Measurements from ENCODE around the gene PTTG2. TPM values are rescaled to one million over a fixed set of nuclear protein-coding genes. Genes with fewer than 3 reads are reported as not detected.

PTTG2 gene
- total RNA-seq, 2 donors from 2014 or later: 2.6 TPM; not detected in 1

- H3K4me3 ChIP-seq: no peak overlapping the region
- TF ChIP-seq POLR2A (IDR thresholded peaks at IDR 0.05): no peak
- no peak for TF ChIP-seq POLR2AphosphoS5 (IDR thresholded peaks at IDR 0.05)
- no peak for TF ChIP-seq CTCF (IDR thresholded peaks at IDR 0.05)
- H3K27me3 ChIP-seq (replicated peaks; ENCODE audit: insufficient read depth): no peaks in the 10 kb centered on the region
- peaks cover 8% of the 10 kb centered on the region for H3K4me1 ChIP-seq (replicated peaks)
- no peaks in the 10 kb centered on the region for H3K9me3 ChIP-seq
- WGBS: 95% methylated on average over 3 of the region's 3 CpGs
- intact Hi-C loops (cut with DNase I): no loop called here
- no peak overlapping the region for H3K27ac ChIP-seq
- H3K36me3 ChIP-seq: no peaks in the 10 kb centered on the region
- DNase-seq (ENCODE audit: low spot score): no peak
Measured at GRCh38 chr4:37999965-38000364, 39.8 kb downstream of the PTTG2 start.

GRCh38 chr4:38001927-38002326, 41.7 kb downstream of the PTTG2 start:
- no peaks in the 10 kb centered on the region for H3K36me3 ChIP-seq
- 87% methylated on average over 3 of the region's 3 CpGs for WGBS
- intact Hi-C loops (cut with DNase I): no loop called here
- H3K4me3 ChIP-seq: no peak overlapping the region
- H3K4me1 ChIP-seq (replicated peaks): peaks cover 8% of the 10 kb centered on the region
- H3K27me3 ChIP-seq (replicated peaks; ENCODE audit: insufficient read depth): no peaks in the 10 kb centered on the region
- H3K9me3 ChIP-seq: no peaks in the 10 kb centered on the region
- no peak overlapping the region for H3K27ac ChIP-seq
- no peak for DNase-seq (ENCODE audit: low spot score)
- TF ChIP-seq CTCF (IDR thresholded peaks at IDR 0.05): no peak
- TF ChIP-seq POLR2AphosphoS5 (IDR thresholded peaks at IDR 0.05): no peak

GRCh38 chr4:38002451-38003071, 42.4 kb downstream of the PTTG2 start:
- intact Hi-C loops (cut with DNase I): no loop called here
- H3K27me3 ChIP-seq (replicated peaks; ENCODE audit: insufficient read depth): no peaks in the 10 kb centered on the region
- no peak for DNase-seq (ENCODE audit: low spot score)
- H3K36me3 ChIP-seq: no peaks in the 10 kb centered on the region
- WGBS: 83% methylated on average over 3 of the region's 3 CpGs
- H3K27ac ChIP-seq: no peak overlapping the region
- H3K4me1 ChIP-seq (replicated peaks): peaks cover 8% of the 10 kb centered on the region
- no peak for TF ChIP-seq POLR2AphosphoS5 (IDR thresholded peaks at IDR 0.05)
- TF ChIP-seq POLR2A (IDR thresholded peaks at IDR 0.05): no peak
- TF ChIP-seq CTCF (IDR thresholded peaks at IDR 0.05): no peak
- no peaks in the 10 kb centered on the region for H3K9me3 ChIP-seq
- H3K4me3 ChIP-seq: no peak overlapping the region

- intact Hi-C loops (cut with DNase I): no loop called here
- H3K4me3 ChIP-seq: no peak overlapping the region
- DNase-seq (ENCODE audit: low spot score): no peak
- TF ChIP-seq POLR2A (IDR thresholded peaks at IDR 0.05) (no peak), CTCF (IDR thresholded peaks at IDR 0.05) (no peak), POLR2AphosphoS5 (IDR thresholded peaks at IDR 0.05) (no peak)
- peaks cover 8% of the 10 kb centered on the region for H3K4me1 ChIP-seq (replicated peaks)
- H3K36me3 ChIP-seq: no peaks in the 10 kb centered on the region
- H3K27ac ChIP-seq: no peak overlapping the region
- H3K27me3 ChIP-seq (replicated peaks; ENCODE audit: insufficient read depth): no peaks in the 10 kb centered on the region
- WGBS: 75% methylated on average over 3 of the region's 3 CpGs
- no peaks in the 10 kb centered on the region for H3K9me3 ChIP-seq
Measured at GRCh38 chr4:38003102-38003501, 42.9 kb downstream of the PTTG2 start.

DNA sequence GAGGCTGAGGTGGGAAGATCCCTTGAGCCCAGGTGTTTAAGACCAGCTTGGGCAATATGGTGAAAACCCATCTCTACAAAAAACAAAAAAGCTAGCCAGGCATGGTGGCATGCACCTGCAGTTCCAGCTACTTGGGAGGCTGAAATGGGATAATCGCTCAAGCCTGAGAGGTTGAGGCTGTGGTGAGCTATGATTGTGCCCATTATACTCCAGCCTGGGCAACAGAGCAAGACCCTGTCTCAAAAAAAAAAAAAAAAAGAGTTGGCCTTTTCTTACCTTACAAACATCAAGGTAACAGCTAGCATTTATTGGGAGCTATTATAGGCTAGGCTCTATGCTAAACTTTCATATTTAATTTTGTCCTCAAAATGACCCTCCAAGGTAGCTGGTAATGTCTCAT, 43.4 kb downstream of the PTTG2 start:
- intact Hi-C loops (cut with DNase I): no loop called here
- WGBS: 100% methylated on average over 1 of the region's 1 CpG
- H3K27ac ChIP-seq: peak overlapping the region in 1 of 2 donors; percentile 73
- H3K9me3 ChIP-seq: no peaks in the 10 kb centered on the region
- H3K4me1 ChIP-seq (replicated peaks): peaks cover 8% of the 10 kb centered on the region
- no peaks in the 10 kb centered on the region for H3K36me3 ChIP-seq
- H3K27me3 ChIP-seq (replicated peaks; ENCODE audit: insufficient read depth): no peaks in the 10 kb centered on the region
- no peak for DNase-seq (ENCODE audit: low spot score)
- no peak overlapping the region for H3K4me3 ChIP-seq
- TF ChIP-seq CTCF (IDR thresholded peaks at IDR 0.05) (no peak), POLR2AphosphoS5 (IDR thresholded peaks at IDR 0.05) (no peak)
